Suprapubic skin (tissue), 4 donors: ENCODE results near the gene SLC22A2. TPM values are rescaled to one million over a fixed set of nuclear protein-coding genes. Genes with fewer than 3 reads are reported as not detected.

Experiments used
- DNase-seq, 2 donors: peaks; one replicate each; pipeline ENCODE4 v3.0.0-alpha.2; 2019; ENCODE audit warnings: low spot score in 2 of 2
- H3K27ac ChIP-seq: fragments of 200-600 bp; sonication (generic); one replicate; pipeline ENCODE4 v1.5.1; 2019
- H3K27me3 ChIP-seq: fragments of 200-600 bp; sonication (generic); one replicate; pipeline ENCODE4 v1.5.1; 2019
- H3K36me3 ChIP-seq: fragments of 200-600 bp; sonication (generic); one replicate; pipeline ENCODE4 v1.5.1; 2019
- H3K4me1 ChIP-seq: fragments of 200-600 bp; sonication (generic); one replicate; pipeline ENCODE4 v1.5.1; 2019
- H3K4me3 ChIP-seq: fragments of 200-600 bp; sonication (generic); one replicate; pipeline ENCODE4 v1.5.1; 2019; ENCODE audit warnings: mild to moderate bottlenecking
- H3K9me3 ChIP-seq: fragments of 200-600 bp; sonication (generic); one replicate; pipeline ENCODE4 v1.5.1; 2019
- EP300 ChIP-seq: sonication (generic); formaldehyde crosslinking; IDR thresholded peaks from one replicate; pipeline ENCODE4 v1.6.1; 2017; ENCODE audit warnings: antibody characterized with exemption
- POLR2A ChIP-seq, 2 donors: fragments of 450-650 bp; IDR thresholded peaks; one replicate each; pipeline ENCODE4 v1.6.1; 2017; ENCODE audit warnings: antibody characterized with exemption in 2 of 2, mild to moderate bottlenecking in 2 of 2, moderate library complexity in 2 of 2
- POLR2AphosphoS5 ChIP-seq, 3 donors: sonication (generic); formaldehyde crosslinking; IDR thresholded peaks; one replicate each; pipeline ENCODE4 v1.6.1; 2017; ENCODE audit warnings: antibody characterized with exemption in 3 of 3
- WGBS: methylation state at CpG from one replicate; pipeline ENCODE4 v1.1.5; 2018; 5-methylcytosine and 5-hydroxymethylcytosine counted together
- total RNA-seq, 4 donors: library from RNA; depleted of rRNA; stranded (reverse); fragments of >200 nt; gene quantifications; one replicate each; pipeline ENCODE4 v1.1.0, GENCODE V29; 2016
- TF ChIP-seq, protein P1 (sequence below), 2 donors: fragments of 200-600 bp in 1 of 2; fragments of 450-650 bp in 1 of 2; sonication (generic) in 1 of 2; IDR thresholded peaks; one replicate each; pipeline ENCODE4 v1.5.1; 2016 to 2019; ENCODE audit warnings: antibody characterized with exemption in 2 of 2, mild to moderate bottlenecking in 1 of 2, moderate library complexity in 1 of 2

Gene SLC22A2
- total RNA-seq, 4 donors from 2014 or later, result not detected

- 50% methylated on average over 3 of the region's 3 CpGs for WGBS
- TF ChIP-seq POLR2AphosphoS5 (IDR thresholded peaks at IDR 0.05), result no peak
- TF ChIP-seq POLR2A (IDR thresholded peaks at IDR 0.05), result no peak
- no peak for TF ChIP-seq EP300
- TF ChIP-seq, protein P1, sequence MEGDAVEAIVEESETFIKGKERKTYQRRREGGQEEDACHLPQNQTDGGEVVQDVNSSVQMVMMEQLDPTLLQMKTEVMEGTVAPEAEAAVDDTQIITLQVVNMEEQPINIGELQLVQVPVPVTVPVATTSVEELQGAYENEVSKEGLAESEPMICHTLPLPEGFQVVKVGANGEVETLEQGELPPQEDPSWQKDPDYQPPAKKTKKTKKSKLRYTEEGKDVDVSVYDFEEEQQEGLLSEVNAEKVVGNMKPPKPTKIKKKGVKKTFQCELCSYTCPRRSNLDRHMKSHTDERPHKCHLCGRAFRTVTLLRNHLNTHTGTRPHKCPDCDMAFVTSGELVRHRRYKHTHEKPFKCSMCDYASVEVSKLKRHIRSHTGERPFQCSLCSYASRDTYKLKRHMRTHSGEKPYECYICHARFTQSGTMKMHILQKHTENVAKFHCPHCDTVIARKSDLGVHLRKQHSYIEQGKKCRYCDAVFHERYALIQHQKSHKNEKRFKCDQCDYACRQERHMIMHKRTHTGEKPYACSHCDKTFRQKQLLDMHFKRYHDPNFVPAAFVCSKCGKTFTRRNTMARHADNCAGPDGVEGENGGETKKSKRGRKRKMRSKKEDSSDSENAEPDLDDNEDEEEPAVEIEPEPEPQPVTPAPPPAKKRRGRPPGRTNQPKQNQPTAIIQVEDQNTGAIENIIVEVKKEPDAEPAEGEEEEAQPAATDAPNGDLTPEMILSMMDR (IDR thresholded peaks at IDR 0.05), result no peak
- Histone ChIP-seq H3K4me3 (no peak overlapping the region), H3K27ac (no peak overlapping the region), H3K27me3 (no peaks in the 10 kb centered on the region), H3K9me3 (peaks cover 8% of the 10 kb centered on the region), H3K36me3 (no peaks in the 10 kb centered on the region), H3K4me1 (no peaks in the 10 kb centered on the region)
- DNase-seq, result no peak
Measured at GRCh38 chr6:160203076-160203475, 55.5 kb downstream of the SLC22A2 start.

GRCh38 chr6:160202411-160202810 is 56.2 kb downstream of the SLC22A2 start:
- 38% methylated on average over 2 of the region's 2 CpGs for WGBS
- TF ChIP-seq EP300, result no peak
- no peak for TF ChIP-seq POLR2AphosphoS5 (IDR thresholded peaks at IDR 0.05)
- TF ChIP-seq POLR2A (IDR thresholded peaks at IDR 0.05), result no peak
- TF ChIP-seq, protein P1 (IDR thresholded peaks at IDR 0.05), result no peak
- Histone ChIP-seq H3K4me3 (no peak overlapping the region), H3K36me3 (no peaks in the 10 kb centered on the region), H3K27ac (no peak overlapping the region), H3K27me3 (no peaks in the 10 kb centered on the region), H3K4me1 (no peaks in the 10 kb centered on the region), H3K9me3 (peaks cover 2% of the 10 kb centered on the region)
- DNase-seq, result no peak

- Histone ChIP-seq H3K36me3 (no peaks in the 10 kb centered on the region), H3K9me3 (no peaks in the 10 kb centered on the region), H3K27me3 (no peaks in the 10 kb centered on the region), H3K4me1 (no peaks in the 10 kb centered on the region), H3K4me3 (no peak overlapping the region), H3K27ac (no peak overlapping the region)
- 62% methylated on average over 2 of the region's 2 CpGs for WGBS
- DNase-seq, result no peak
- TF ChIP-seq EP300 (no peak), POLR2A (IDR thresholded peaks at IDR 0.05) (no peak), POLR2AphosphoS5 (IDR thresholded peaks at IDR 0.05) (no peak)
- TF ChIP-seq, protein P1 (IDR thresholded peaks at IDR 0.05), result no peak
Measured at GRCh38 chr6:160201061-160201460, 57.6 kb downstream of the SLC22A2 start.

DNA sequence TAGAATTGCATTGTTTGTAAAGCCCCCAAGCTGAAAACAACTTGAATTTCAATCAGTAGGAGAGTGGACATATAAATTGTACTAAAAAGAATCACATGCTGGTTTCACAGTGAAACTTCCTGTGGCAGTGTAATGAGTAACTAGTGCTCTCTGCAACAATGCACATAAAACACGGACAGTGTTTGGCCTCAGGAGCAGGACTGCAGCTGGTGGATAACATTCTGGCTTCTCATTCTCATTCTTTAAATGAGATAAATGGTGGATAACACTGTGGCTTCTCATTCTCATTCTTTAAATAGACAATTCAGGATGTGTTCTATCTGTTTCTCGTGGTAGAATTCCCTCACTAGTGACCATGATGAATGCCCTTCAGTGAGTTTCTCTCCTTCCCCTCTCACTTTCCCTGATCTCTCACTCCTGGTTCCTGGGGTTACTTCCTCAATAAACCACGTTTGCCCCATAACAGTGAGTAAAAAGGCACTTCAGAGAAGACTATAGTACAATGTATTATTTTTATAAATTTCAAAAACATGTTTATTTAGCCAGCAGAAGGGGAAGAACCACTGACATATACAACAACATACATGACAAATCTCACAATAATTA is 59.9 kb downstream of the SLC22A2 start:
- Histone ChIP-seq H3K9me3 (peaks cover 1% of the 10 kb centered on the region), H3K27me3 (no peaks in the 10 kb centered on the region), H3K4me3 (no peak overlapping the region), H3K36me3 (no peaks in the 10 kb centered on the region), H3K4me1 (no peaks in the 10 kb centered on the region), H3K27ac (no peak overlapping the region)
- no peak for DNase-seq
- 39% methylated on average over 3 of the region's 3 CpGs for whole genome bisulfite sequencing
- TF ChIP-seq, protein P1 (IDR thresholded peaks at IDR 0.05), result no peak
- TF ChIP-seq POLR2A (IDR thresholded peaks at IDR 0.05), result no peak
- no peak for TF ChIP-seq POLR2AphosphoS5 (IDR thresholded peaks at IDR 0.05)
- TF ChIP-seq EP300, result no peak

- H3K27ac ChIP-seq, result no peak overlapping the region
- no peaks in the 10 kb centered on the region for H3K27me3 ChIP-seq
- peaks cover 11% of the 10 kb centered on the region for H3K9me3 ChIP-seq
- H3K4me1 ChIP-seq, result no peaks in the 10 kb centered on the region
- DNase-seq, result no peak
- no peak overlapping the region for H3K4me3 ChIP-seq
- no peaks in the 10 kb centered on the region for H3K36me3 ChIP-seq
- TF ChIP-seq, protein P1 (IDR thresholded peaks at IDR 0.05), result no peak
- TF ChIP-seq POLR2A (IDR thresholded peaks at IDR 0.05), result no peak
- no peak for TF ChIP-seq EP300
- no peak for TF ChIP-seq POLR2AphosphoS5 (IDR thresholded peaks at IDR 0.05)
Measured at GRCh38 chr6:160197662-160198061, 61.0 kb downstream of the SLC22A2 start.
